ENCODE results near the gene NRARP. TPM values are rescaled to one million over a fixed set of nuclear protein-coding genes. Genes with fewer than 3 reads are reported as not detected.

Gene NRARP
- total RNA-seq, 1 experiment from 2014 or later: 32.6 TPM

DNA sequence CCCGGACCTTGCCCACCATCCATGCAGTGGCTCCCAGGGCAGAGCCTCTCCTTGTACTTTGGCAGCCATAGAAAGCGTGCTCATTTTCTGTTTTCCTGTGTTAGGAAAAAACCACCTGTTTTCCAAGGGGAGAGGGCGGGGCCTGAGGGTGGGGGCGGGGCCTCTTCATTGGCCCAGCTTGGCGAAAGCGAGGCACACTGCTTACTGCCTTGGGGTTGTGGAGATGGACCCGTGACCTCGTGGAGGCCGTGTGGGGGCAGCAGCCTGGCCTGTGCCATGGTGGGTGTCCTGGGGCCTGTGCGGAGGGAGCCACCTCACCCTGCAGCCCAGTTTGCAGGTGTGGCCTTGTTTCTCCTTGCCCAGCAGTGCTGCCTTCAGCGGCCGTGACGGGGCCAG lies 29.0 kb downstream of the NRARP start:
- H3K27ac Mint-ChIP-seq (ENCODE audit: unreplicated experiment): no peak overlapping the region
- TF ChIP-seq, protein P1, sequence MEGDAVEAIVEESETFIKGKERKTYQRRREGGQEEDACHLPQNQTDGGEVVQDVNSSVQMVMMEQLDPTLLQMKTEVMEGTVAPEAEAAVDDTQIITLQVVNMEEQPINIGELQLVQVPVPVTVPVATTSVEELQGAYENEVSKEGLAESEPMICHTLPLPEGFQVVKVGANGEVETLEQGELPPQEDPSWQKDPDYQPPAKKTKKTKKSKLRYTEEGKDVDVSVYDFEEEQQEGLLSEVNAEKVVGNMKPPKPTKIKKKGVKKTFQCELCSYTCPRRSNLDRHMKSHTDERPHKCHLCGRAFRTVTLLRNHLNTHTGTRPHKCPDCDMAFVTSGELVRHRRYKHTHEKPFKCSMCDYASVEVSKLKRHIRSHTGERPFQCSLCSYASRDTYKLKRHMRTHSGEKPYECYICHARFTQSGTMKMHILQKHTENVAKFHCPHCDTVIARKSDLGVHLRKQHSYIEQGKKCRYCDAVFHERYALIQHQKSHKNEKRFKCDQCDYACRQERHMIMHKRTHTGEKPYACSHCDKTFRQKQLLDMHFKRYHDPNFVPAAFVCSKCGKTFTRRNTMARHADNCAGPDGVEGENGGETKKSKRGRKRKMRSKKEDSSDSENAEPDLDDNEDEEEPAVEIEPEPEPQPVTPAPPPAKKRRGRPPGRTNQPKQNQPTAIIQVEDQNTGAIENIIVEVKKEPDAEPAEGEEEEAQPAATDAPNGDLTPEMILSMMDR (IDR thresholded peaks at IDR 0.05; ENCODE audit: unreplicated experiment): no peak
- no peak overlapping the region for H3K4me3 Mint-ChIP-seq (ENCODE audit: low read depth, unreplicated experiment)
- DNase-seq: no peak
- H3K27me3 Mint-ChIP-seq (ENCODE audit: unreplicated experiment): no peaks in the 10 kb centered on the region
- CTCF ChIA-PET: interaction anchor here (0.5 kb wide), 1 partner anchor 271 kb away, joined by 3 read pairs; no protein-coding TSS in a partner anchor
- H3K9me3 Mint-ChIP-seq (ENCODE audit: low read depth, unreplicated experiment): no peaks in the 10 kb centered on the region
- peaks cover 72% of the 10 kb centered on the region for H3K36me3 Mint-ChIP-seq (ENCODE audit: insufficient read depth, unreplicated experiment)
- peaks cover 29% of the 10 kb centered on the region for H3K4me1 Mint-ChIP-seq (ENCODE audit: low read depth, unreplicated experiment)
- intact Hi-C loops (cut with micrococcal nuclease; ENCODE audit: unreplicated experiment): no loop called here
- BruUV-seq (replicated peaks): no TSS peak

DNA sequence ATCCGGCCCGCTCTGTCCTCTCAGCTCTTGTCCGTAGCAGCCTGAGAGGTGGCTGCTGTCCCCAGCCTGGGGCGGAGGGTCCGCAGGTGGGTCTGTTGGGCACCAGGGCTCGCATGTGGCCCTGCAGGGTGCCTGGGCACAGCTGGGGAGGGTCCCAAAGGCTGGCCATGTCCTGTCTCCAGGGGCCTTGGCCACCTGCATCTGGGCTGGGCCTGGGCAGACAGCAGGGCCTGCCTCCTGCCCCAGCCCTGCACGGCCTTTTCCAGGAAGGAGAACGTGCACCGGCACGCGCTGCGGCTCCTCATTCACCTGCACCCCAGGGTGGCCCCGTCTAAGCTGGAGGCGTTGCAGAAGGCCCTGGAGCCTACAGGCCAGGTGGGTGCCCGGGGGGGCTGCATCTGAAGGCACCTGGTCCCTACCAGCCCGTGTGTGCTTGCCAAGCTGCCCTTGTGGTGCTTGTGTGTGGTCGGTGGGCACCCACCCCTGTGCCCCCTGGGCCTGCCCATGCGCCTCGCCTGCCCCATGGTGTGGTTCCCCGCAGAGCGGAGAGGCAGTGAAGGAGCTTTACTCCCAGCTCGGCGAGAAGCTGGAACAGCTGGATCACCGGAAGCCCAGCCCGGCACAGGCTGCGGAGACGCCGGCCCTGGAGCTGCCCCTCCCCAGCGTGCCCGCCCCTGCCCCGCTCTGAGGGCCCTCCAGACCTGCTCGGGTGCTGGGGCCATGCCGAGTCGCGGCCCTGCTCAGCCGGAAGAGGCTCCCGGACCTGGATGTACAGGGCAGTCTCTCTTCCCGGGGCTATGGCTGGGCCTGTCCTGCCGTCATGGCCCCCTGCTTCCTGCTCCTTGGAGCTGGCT lies 29.6 kb downstream of the NRARP start:
- BruUV-seq (replicated peaks): no TSS peak
- H3K36me3 Mint-ChIP-seq (ENCODE audit: insufficient read depth, unreplicated experiment): peaks cover 66% of the 10 kb centered on the region
- intact Hi-C loops (cut with micrococcal nuclease; ENCODE audit: unreplicated experiment): no loop called here
- DNase-seq: no peak
- H3K27me3 Mint-ChIP-seq (ENCODE audit: unreplicated experiment): no peaks in the 10 kb centered on the region
- TF ChIP-seq, protein P1 (IDR thresholded peaks at IDR 0.05; ENCODE audit: unreplicated experiment): no peak
- H3K4me3 Mint-ChIP-seq (ENCODE audit: low read depth, unreplicated experiment): no peak overlapping the region
- CTCF ChIA-PET: interaction anchor here (0.5 kb wide), 1 partner anchor 271 kb away, joined by 3 read pairs; no protein-coding TSS in a partner anchor
- peaks cover 29% of the 10 kb centered on the region for H3K4me1 Mint-ChIP-seq (ENCODE audit: low read depth, unreplicated experiment)
- H3K9me3 Mint-ChIP-seq (ENCODE audit: low read depth, unreplicated experiment): no peaks in the 10 kb centered on the region
- no peak overlapping the region for H3K27ac Mint-ChIP-seq (ENCODE audit: unreplicated experiment)

DNA sequence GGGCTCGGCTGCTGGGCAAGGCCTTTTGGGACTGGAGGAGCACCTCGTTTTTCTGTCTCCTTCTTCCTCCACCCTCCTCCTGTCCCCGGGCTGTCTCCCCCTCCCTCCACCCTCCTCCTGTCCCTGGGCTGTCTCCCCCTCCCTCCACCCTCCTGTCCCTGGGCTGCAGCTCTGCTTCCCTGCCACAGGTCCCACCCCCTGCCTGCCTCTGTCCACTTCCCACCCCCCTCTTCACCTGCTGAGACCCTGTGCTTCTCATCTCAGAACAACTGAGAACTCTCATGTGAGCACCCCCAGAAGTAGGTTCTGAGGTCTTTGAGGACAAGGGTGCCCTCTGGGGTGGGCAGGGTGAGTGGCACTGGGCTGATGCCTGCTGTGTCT lies 30.4 kb downstream of the NRARP start:
- Mint-ChIP-seq H3K9me3 (ENCODE audit: low read depth, unreplicated experiment) (no peaks in the 10 kb centered on the region), H3K36me3 (ENCODE audit: insufficient read depth, unreplicated experiment) (peaks cover 62% of the 10 kb centered on the region), H3K4me3 (ENCODE audit: low read depth, unreplicated experiment) (no peak overlapping the region), H3K4me1 (ENCODE audit: low read depth, unreplicated experiment) (peaks cover 22% of the 10 kb centered on the region), H3K27ac (ENCODE audit: unreplicated experiment) (no peak overlapping the region), H3K27me3 (ENCODE audit: unreplicated experiment) (no peaks in the 10 kb centered on the region)
- CTCF ChIA-PET: no interaction called here
- intact Hi-C loops (cut with micrococcal nuclease; ENCODE audit: unreplicated experiment): no loop called here
- TF ChIP-seq, protein P1 (IDR thresholded peaks at IDR 0.05; ENCODE audit: unreplicated experiment): no peak
- DNase-seq: no peak
- no TSS peak for BruUV-seq (replicated peaks)

DNA sequence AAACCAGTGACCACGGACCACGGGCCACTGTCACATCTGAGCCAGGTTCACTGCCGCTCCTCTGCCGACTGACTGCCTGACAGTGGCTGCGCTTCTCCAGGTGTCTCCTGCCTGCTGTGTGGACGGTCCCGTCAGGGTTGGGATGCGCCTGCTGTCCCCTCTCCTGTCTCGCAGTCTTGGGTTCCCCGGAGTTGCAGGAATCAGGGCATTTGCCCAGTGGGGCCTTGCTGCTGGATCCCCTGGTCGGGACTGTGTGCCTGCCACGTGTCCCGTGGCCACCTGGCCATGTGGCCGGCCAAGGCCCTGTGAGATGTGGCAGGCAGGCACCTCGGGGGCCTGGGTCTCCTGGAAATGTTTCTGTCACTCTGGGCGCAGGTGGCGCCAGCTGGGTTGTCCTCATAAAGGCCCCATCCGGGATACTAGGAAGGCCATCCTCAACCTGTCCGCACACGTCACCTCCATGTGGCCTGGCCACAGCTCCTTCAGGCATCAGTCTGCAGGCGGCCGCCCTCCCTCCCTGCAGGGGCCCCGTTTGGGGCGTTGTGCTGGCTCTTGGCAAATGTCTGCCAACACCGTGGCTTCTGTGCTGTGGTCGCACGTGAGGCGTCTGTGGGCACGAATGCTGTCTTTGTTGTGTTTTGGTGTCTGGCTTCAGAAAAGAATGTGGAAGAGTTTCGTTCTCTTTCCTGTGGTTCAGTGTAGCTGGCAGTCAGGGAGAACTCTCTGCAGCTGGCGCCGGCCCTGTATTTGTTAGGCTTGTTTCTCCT lies 31.0 kb downstream of the NRARP start:
- no peak overlapping the region for H3K27ac Mint-ChIP-seq (ENCODE audit: unreplicated experiment)
- H3K4me1 Mint-ChIP-seq (ENCODE audit: low read depth, unreplicated experiment): peaks cover 19% of the 10 kb centered on the region
- no TSS peak for BruUV-seq (replicated peaks)
- no peaks in the 10 kb centered on the region for H3K9me3 Mint-ChIP-seq (ENCODE audit: low read depth, unreplicated experiment)
- CTCF ChIA-PET: no interaction called here
- H3K4me3 Mint-ChIP-seq (ENCODE audit: low read depth, unreplicated experiment): no peak overlapping the region
- intact Hi-C loops (cut with micrococcal nuclease; ENCODE audit: unreplicated experiment): no loop called here
- H3K27me3 Mint-ChIP-seq (ENCODE audit: unreplicated experiment): no peaks in the 10 kb centered on the region
- TF ChIP-seq, protein P1 (IDR thresholded peaks at IDR 0.05; ENCODE audit: unreplicated experiment): no peak
- peaks cover 58% of the 10 kb centered on the region for H3K36me3 Mint-ChIP-seq (ENCODE audit: insufficient read depth, unreplicated experiment)
- DNase-seq: no peak

Measured in Calu3 (cell line).